HepG2 (cell line): ENCODE results near the gene PPP1R1B. TPM values are rescaled to one million over a fixed set of nuclear protein-coding genes. Genes with fewer than 3 reads are reported as not detected.

ENCODE experiments used
- AFF4 ChIP-seq: sonication (generic); formaldehyde crosslinking; IDR thresholded peaks from 2 replicates; pipeline ENCODE4 v1.4.0; 2020; ENCODE audit warnings: missing genetic modification reagents
- E2F1 ChIP-seq: sonication (generic); formaldehyde crosslinking; IDR thresholded peaks from 2 replicates; pipeline ENCODE4 v1.5.0; 2020; ENCODE audit warnings: missing genetic modification reagents
- HMGXB4 ChIP-seq, 2 experiments: sonication (generic) in 1 of 2; formaldehyde crosslinking in 1 of 2; IDR thresholded peaks; 2 replicates each; pipeline versions ENCODE4 v1.4.0 to v1.6.1; 2018 to 2020; ENCODE audit warnings: missing genetic modification reagents in 2 of 2, borderline replicate concordance in 1 of 2, low read depth in 1 of 2, mild to moderate bottlenecking in 1 of 2, missing biosample characterization in 1 of 2
- RFX5 ChIP-seq: IDR thresholded peaks from 2 replicates; pipeline ENCODE4 v1.6.1; 2011; ENCODE audit warnings: low read depth, low read length, improper control_type of control experiment
- RFXANK ChIP-seq: IDR thresholded peaks from 2 replicates; pipeline ENCODE4 v1.6.1; 2016
- SAP130 ChIP-seq: IDR thresholded peaks from 2 replicates; pipeline ENCODE4 v1.6.1; 2016; ENCODE audit warnings: low read depth
- SMAD3 ChIP-seq: sonication (generic); formaldehyde crosslinking; IDR thresholded peaks from 2 replicates; pipeline ENCODE4 v1.4.0; 2020; ENCODE audit warnings: missing genetic modification reagents
- ZHX2 ChIP-seq, 2 experiments: sonication (generic) in 1 of 2; formaldehyde crosslinking in 1 of 2; IDR thresholded peaks; 2 replicates each; pipeline versions ENCODE4 v1.6.1 to v1.9.0; 2014 to 2022; ENCODE audit warnings: antibody characterized with exemption in 1 of 2, borderline replicate concordance in 1 of 2, inconsistent platforms in 1 of 2, low read depth in 1 of 2, missing genetic modification reagents in 1 of 2
- ZNF17 ChIP-seq: sonication (generic); formaldehyde crosslinking; IDR thresholded peaks from 2 replicates; pipeline ENCODE4 v1.5.0; 2020; ENCODE audit warnings: mild to moderate bottlenecking, missing genetic modification reagents
- ZNF292 ChIP-seq: sonication (generic); formaldehyde crosslinking; IDR thresholded peaks from 2 replicates; pipeline ENCODE4 v1.8.1; 2022; ENCODE audit warnings: mild to moderate bottlenecking, low read depth, missing genetic modification reagents, borderline replicate concordance
- ZNF326 ChIP-seq: sonication (generic); formaldehyde crosslinking; IDR thresholded peaks from 2 replicates; pipeline ENCODE4 v1.4.0; 2020; ENCODE audit warnings: missing genetic modification reagents, borderline replicate concordance
- ZNF629 ChIP-seq: sonication (generic); formaldehyde crosslinking; conservative IDR thresholded peaks from 2 replicates; pipeline ENCODE4 v1.5.0; 2020; ENCODE audit warnings: missing genetic modification reagents
- ZNF674 ChIP-seq: sonication (generic); formaldehyde crosslinking; IDR thresholded peaks from 2 replicates; pipeline ENCODE4 v1.5.0; 2020; ENCODE audit warnings: low read depth, mild to moderate bottlenecking, missing genetic modification reagents
- polyA plus RNA-seq, 8 experiments: library from polyadenylated mRNA; depleted of rRNA in 3 of 8; stranded (reverse) in 7 of 8; unstranded in 1 of 8; fragments of >200 nt; fragmentation: Illumina TruSeq in 4 of 8; extraction: Trizol in 4 of 8; gene quantifications; 2 replicates each; pipeline versions ENCODE4 v1.2.1 to v1.2.3, GENCODE V29; 2011 to 2016; ENCODE audit warnings: low read depth in 4 of 8, missing spikeins in 1 of 8, mixed read lengths in 1 of 8; ENCODE audit not compliant: insufficient read depth in 1 of 8
- total RNA-seq, 5 experiments: library from RNA; depleted of rRNA; stranded (reverse); fragments of >200 nt; fragmentation: Illumina TruSeq; extraction: Trizol; gene quantifications; 2 replicates each; pipeline ENCODE4 v1.2.3, GENCODE V29; 2016; ENCODE audit warnings: low read depth in 1 of 5

PPP1R1B gene
- total and polyA plus RNA-seq, 2 of the 13 experiments (the other 11 are each of a cell fraction or from before 2014, with no cell fraction given): 0.08 TPM; not detected in 1

GRCh38 chr17:39623356-39623950 lies 3.3 kb upstream of the PPP1R1B start (continued):
- TF ChIP-seq ZHX2 (IDR thresholded peaks at IDR 0.05; ENCODE audit: low read depth) (no peak), ZHX2 (CRISPR knock-in tag; IDR thresholded peaks at IDR 0.05; ENCODE audit: borderline replicate concordance) (no peak), ZNF629 (no peak), E2F1 (CRISPR knock-in tag) (no peak), SAP130 (CRISPR knock-in tag) (no peak), RFX5 (no peak), RFXANK (CRISPR knock-in tag) (no peak), SMAD3 (CRISPR knock-in tag) (0 out of 2 replicates have a peak, but pooled peaks have one; percentile 21), ZNF326 (CRISPR knock-in tag) (no peak), ZNF674 (CRISPR knock-in tag) (no peak), AFF4 (CRISPR knock-in tag) (no peak), ZNF17 (CRISPR knock-in tag) (no peak), HMGXB4 (CRISPR knock-in tag; IDR thresholded peaks at IDR 0.05; ENCODE audit: borderline replicate concordance in 1 of 2, low read depth in 1 of 2) (peak; percentile 43 to 69; a peak in 2 of 4 replicates), ZNF292 (CRISPR knock-in tag) (no peak)
